GM04504 (cell line): ENCODE measurements around the gene STX1A.

Experiments
- DNase-seq: peaks from one replicate; pipeline ENCODE4 v3.0.0-alpha.2; 2012; ENCODE audit warnings: low read depth

The STX1A gene

GRCh38 chr7:73707045-73707631 is 12.3 kb downstream of the STX1A start:
- no peak for DNase-seq

GRCh38 chr7:73706126-73707044 is 13.1 kb downstream of the STX1A start:
- DNase-seq = no peak

- no peak for DNase-seq
Measured at GRCh38 chr7:73705551-73705920, 13.9 kb downstream of the STX1A start.

- DNase-seq = no peak
Measured at GRCh38 chr7:73704640-73705550, 14.6 kb downstream of the STX1A start.

- no peak for DNase-seq
Measured at GRCh38 chr7:73703757-73704639, 15.5 kb downstream of the STX1A start.

- DNase-seq = no peak
Measured at GRCh38 chr7:73703225-73703624, 16.2 kb downstream of the STX1A start.

GRCh38 chr7:73702665-73703064 is 16.8 kb downstream of the STX1A start:
- no peak for DNase-seq

GRCh38 chr7:73702226-73702625 is 17.2 kb downstream of the STX1A start:
- no peak for DNase-seq

- DNase-seq = no peak
Measured at GRCh38 chr7:73701357-73701995, 18.0 kb downstream of the STX1A start.

- no peak for DNase-seq
Measured at GRCh38 chr7:73700581-73701134, 18.8 kb downstream of the STX1A start.

- no peak for DNase-seq
Measured at GRCh38 chr7:73700069-73700423, 19.4 kb downstream of the STX1A start.

GRCh38 chr7:73699370-73700068 is 19.9 kb downstream of the STX1A start:
- no peak for DNase-seq

GRCh38 chr7:73698410-73698809 is 21.1 kb downstream of the STX1A start:
- DNase-seq = no peak

- no peak for DNase-seq
Measured at GRCh38 chr7:73696372-73696771, 23.1 kb downstream of the STX1A start.

- no peak for DNase-seq
Measured at GRCh38 chr7:73690646-73691045, 28.8 kb downstream of the STX1A start.

GRCh38 chr7:73688288-73688687 is 31.2 kb downstream of the STX1A start:
- no peak for DNase-seq

GRCh38 chr7:73685311-73685710 is 34.2 kb downstream of the STX1A start:
- no peak for DNase-seq

GRCh38 chr7:73683788-73684693 is 35.4 kb downstream of the STX1A start:
- no peak for DNase-seq
